B cell (primary cell): ENCODE measurements around the gene S1PR5. TPM values are rescaled to one million over a fixed set of nuclear protein-coding genes. Genes with fewer than 3 reads are reported as not detected.

Experiments
- ATAC-seq: fragments of 200-7000 bp; cut with Tn5 transposase; one replicate; pipeline ENCODE4 v1.10.0; 2021; ENCODE audit warnings: low read depth, mild to moderate bottlenecking, moderate number of reproducible peaks, moderate library complexity
- CTCF ChIA-PET: fragments of 350-600 bp; sonication (Branson Sonifier 250); formaldehyde crosslinking; loops from one replicate; lab custom pipeline; 2021; ENCODE audit warnings: antibody characterized with exemption, inconsistent platforms; lab: Charles Lee
- POLR2A ChIA-PET: fragments of 350-600 bp; sonication (Branson Sonifier 250); formaldehyde crosslinking; loops from one replicate; lab custom pipeline; 2021; ENCODE audit warnings: antibody characterized with exemption; lab: Charles Lee
- DNase-seq: peaks from one replicate; pipeline ENCODE4 v3.0.0; 2013
- H2AFZ ChIP-seq: 2 replicates; pipeline ENCODE4 v1.6.1; 2012; ENCODE audit warnings: mild to moderate bottlenecking, low read depth, low read length; ENCODE audit not compliant: insufficient read depth, poor library complexity, severe bottlenecking
- H3K27ac ChIP-seq, 2 donors: 1 replicate in 1 of 2; 2 replicates in 1 of 2; pipeline ENCODE4 v1.5.1; 2012 to 2013; ENCODE audit warnings: low read length in 2 of 2, mild to moderate bottlenecking in 2 of 2, moderate library complexity in 1 of 2
- H3K27me3 ChIP-seq, 4 experiments: fragments of 200-600 bp in 1 of 4; sonication (generic) in 1 of 4; replicated peaks in 1 of 4; 1 replicate in 2 of 4; 2 replicates in 2 of 4; pipeline versions ENCODE4 v1.6.1 to v1.7.0; 2013 to 2016; ENCODE audit warnings: low read length in 3 of 4, mild to moderate bottlenecking in 2 of 4, mixed read lengths in 1 of 4, moderate library complexity in 1 of 4; ENCODE audit not compliant: insufficient read depth in 4 of 4, control insufficient read depth in 3 of 4; ENCODE audit errors: control extremely low read depth in 1 of 4
- H3K36me3 ChIP-seq, 2 experiments: replicated peaks in 1 of 2; 1 replicate in 1 of 2; 2 replicates in 1 of 2; pipeline versions ENCODE4 v1.6.1 to v1.7.1; 2013; ENCODE audit warnings: low read length in 1 of 2; ENCODE audit not compliant: insufficient read depth in 2 of 2, control insufficient read depth in 1 of 2; ENCODE audit errors: control extremely low read depth in 1 of 2, extremely low read depth in 1 of 2
- H3K4me1 ChIP-seq, 2 donors: fragments of 200-600 bp in 1 of 2; sonication (generic) in 1 of 2; 1 replicate in 1 of 2; 2 replicates in 1 of 2; pipeline versions ENCODE4 v1.5.1 to v1.6.1; 2013 to 2017; ENCODE audit warnings: low read length in 2 of 2; ENCODE audit not compliant: control insufficient read depth in 2 of 2, insufficient read depth in 2 of 2
- H3K4me2 ChIP-seq: replicated peaks from 2 replicates; pipeline ENCODE3; 2012; ENCODE audit warnings: mild to moderate bottlenecking, low read depth, low read length; ENCODE audit not compliant: poor library complexity, severe bottlenecking
- H3K4me3 ChIP-seq, 5 experiments: fragments of 200-600 bp in 1 of 5; sonication (generic) in 1 of 5; 1 replicate in 3 of 5; 2 replicates in 2 of 5; pipeline versions ENCODE4 v1.5.1 to v1.7.0; 2011 to 2016; ENCODE audit warnings: low read length in 4 of 5, mild to moderate bottlenecking in 4 of 5, low read depth in 2 of 5, control low read depth in 1 of 5, moderate library complexity in 1 of 5; ENCODE audit not compliant: insufficient read depth in 1 of 5; ENCODE audit errors: control extremely low read depth in 1 of 5, extremely low read depth in 1 of 5
- H3K79me2 ChIP-seq: fragments of 200-600 bp; sonication (generic); one replicate; pipeline ENCODE4 v1.6.0; 2016; ENCODE audit warnings: low read length; ENCODE audit not compliant: control insufficient read depth, insufficient read depth
- H3K9ac ChIP-seq: fragments of 200-600 bp; sonication (generic); 2 replicates; pipeline ENCODE4 v1.6.1; 2017; ENCODE audit warnings: mild to moderate bottlenecking, low read length, moderate library complexity
- H3K9me3 ChIP-seq, 3 donors: one replicate each; pipeline versions ENCODE4 v1.6.1 to v1.7.1; 2013; ENCODE audit warnings: low read length in 2 of 3; ENCODE audit not compliant: control insufficient read depth in 2 of 3, insufficient read depth in 1 of 3; ENCODE audit errors: control extremely low read depth in 1 of 3
- H4K20me1 ChIP-seq: 2 replicates; pipeline ENCODE4 v1.6.0; 2012; ENCODE audit warnings: mild to moderate bottlenecking, low read length; ENCODE audit not compliant: insufficient read depth, control insufficient read depth, poor library complexity, severe bottlenecking
- H3K27ac Mint-ChIP-seq: one replicate; pipeline ENCODE4 v1.8.0; 2021; ENCODE audit warnings: mixed read lengths
- H3K27me3 Mint-ChIP-seq: one replicate; pipeline ENCODE4 v1.8.0; 2021; ENCODE audit warnings: mixed read lengths
- H3K4me1 Mint-ChIP-seq: one replicate; pipeline ENCODE4 v1.8.0; 2021; ENCODE audit warnings: mixed read lengths
- H3K4me3 Mint-ChIP-seq: one replicate; pipeline ENCODE4 v1.8.0; 2021; ENCODE audit warnings: mixed read lengths
- H3K9me3 Mint-ChIP-seq: one replicate; pipeline ENCODE4 v1.8.0; 2022; ENCODE audit warnings: mixed read lengths; ENCODE audit not compliant: insufficient read depth
- CTCF ChIP-seq: fragments of 200-600 bp; IDR thresholded peaks from one replicate; pipeline ENCODE4 v1.8.0; 2022; ENCODE audit warnings: antibody characterized with exemption, mild to moderate bottlenecking
- EZH2 ChIP-seq: IDR thresholded peaks from 2 replicates; pipeline ENCODE4 v1.6.1; 2012; ENCODE audit warnings: borderline replicate concordance, low read depth, mild to moderate bottlenecking, moderate library complexity, low read length; ENCODE audit not compliant: insufficient read depth, poor library complexity, severe bottlenecking
- WGBS: methylation state at CpG from one replicate; pipeline ENCODE4 v1.1.5; 2013; ENCODE audit warnings: missing lambda C conversion rate; ENCODE audit not compliant: insufficient coverage; 5-methylcytosine and 5-hydroxymethylcytosine counted together
- intact Hi-C: fragments of 100-400 bp; cut with micrococcal nuclease; formaldehyde crosslinking; loops from one replicate; pipeline ENCODE4 v1.10.0; 2022
- polyA plus RNA-seq: library from polyadenylated mRNA; depleted of rRNA; stranded (reverse); fragments of >200 nt; gene quantifications from 2 replicates; pipeline ENCODE4 v1.2.3, GENCODE V29; 2012
- total RNA-seq, 2 donors: library from RNA; stranded (reverse); fragments of 120-200 nt in 1 of 2; gene quantifications; 1 replicate in 1 of 2; 2 replicates in 1 of 2; pipeline versions ENCODE4 v1.2.3 to v1.2.4, GENCODE V29; 2013 to 2022

Gene S1PR5
- total and polyA plus RNA-seq, 2 donors (not counting 1 experiment from before 2014, with no cell fraction given), result 0.27 to 0.67 TPM

DNA sequence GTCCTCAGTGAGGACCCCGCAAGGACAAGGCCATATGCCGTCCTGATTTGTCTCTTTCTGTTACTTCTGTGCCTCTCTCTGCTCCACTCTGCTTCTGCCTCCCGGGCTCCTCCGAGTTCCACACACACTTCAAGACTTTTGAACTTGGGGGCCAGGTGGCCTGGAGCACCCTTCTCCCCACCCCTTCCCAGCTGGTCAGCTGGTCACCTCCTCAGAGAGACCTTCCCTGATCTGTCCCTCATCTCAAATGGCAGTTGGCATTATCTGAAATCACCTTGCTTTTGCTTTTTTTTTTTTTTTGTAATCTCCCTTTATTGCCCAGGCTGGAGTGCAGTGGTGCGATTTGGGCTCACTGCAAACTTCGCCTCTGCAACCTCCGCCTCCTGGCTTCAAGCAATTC, 2.2 kb upstream of the S1PR5 start:
- peaks cover 40% of the 10 kb centered on the region for H3K27me3 Mint-ChIP-seq
- H3K79me2 ChIP-seq, result no peaks in the 10 kb centered on the region
- H4K20me1 ChIP-seq, result no peaks in the 10 kb centered on the region
- no peak overlapping the region for H3K9ac ChIP-seq
- ChIA-PET CTCF (interaction anchor here (1.7 kb wide), 1 partner anchor 22 kb away, joined by 4 read pairs; no protein-coding TSS in a partner anchor), POLR2A (no interaction called here)
- no peak overlapping the region for H3K27ac Mint-ChIP-seq
- DNase-seq, result no peak
- no peaks in the 10 kb centered on the region for H3K36me3 ChIP-seq
- peak overlapping the region; percentile 35 for H3K4me3 Mint-ChIP-seq
- no peaks in the 10 kb centered on the region for H3K9me3 Mint-ChIP-seq
- peaks cover 0 to 13% (median 0%) of the 10 kb centered on the region in 3 donors for H3K9me3 ChIP-seq
- peak overlapping the region; percentile 55 for H3K4me2 ChIP-seq
- H3K4me1 ChIP-seq, result peaks cover 31 to 33% of the 10 kb centered on the region in 2 donors
- H3K4me3 ChIP-seq, result no peak overlapping the region
- H3K4me1 Mint-ChIP-seq, result peaks cover 30% of the 10 kb centered on the region
- WGBS, result 80% methylated on average over 7 of the region's 7 CpGs
- no peak overlapping the region for H3K27ac ChIP-seq
- intact Hi-C loops, result no loop called here
- peaks cover 2 to 68% (median 35%) of the 10 kb centered on the region in 4 experiments for H3K27me3 ChIP-seq
- TF ChIP-seq CTCF (no peak), EZH2 (no peak)
- no peak overlapping the region for H2AFZ ChIP-seq
- no peak for ATAC-seq
